Measurements from ENCODE around the gene NR2F1. TPM values are rescaled to one million over a fixed set of nuclear protein-coding genes. Genes with fewer than 3 reads are reported as not detected.
A peak's percentile ranks its signal among the peaks of the same experiment; 100 is the strongest.

Gene NR2F1
- total RNA-seq, 1 experiment from 2014 or later = not detected

- Histone ChIP-seq H3T11ph (ENCODE audit: low read length) (no peak overlapping the region), H3K79me1 (ENCODE audit: insufficient read depth, low read depth, low read length, poor library complexity, severe bottlenecking) (no peaks in the 10 kb centered on the region), H2BK20ac (ENCODE audit: low read depth, low read length, poor library complexity, severe bottlenecking) (no peak overlapping the region), H3K4me1 (ENCODE audit: insufficient read depth, low read length) (peaks cover 2% of the 10 kb centered on the region; the same call in 1 of the 2 replicates), H3K56ac (ENCODE audit: insufficient read length, low read depth, low read length) (no peak overlapping the region), H3K9ac (ENCODE audit: extremely low read depth, insufficient read length, low read length) (no peak overlapping the region), H2BK15ac (ENCODE audit: low read depth, low read length) (no peak overlapping the region), H3K14ac (ENCODE audit: insufficient read depth, low read length) (no peak overlapping the region), H3K27me3 (ENCODE audit: insufficient read depth, low read length) (peaks cover 69% of the 10 kb centered on the region), H2AFZ (ENCODE audit: low read length) (no peak overlapping the region), H3K23me2 (ENCODE audit: insufficient read length, low read depth, low read length, poor library complexity, severe bottlenecking) (no peaks in the 10 kb centered on the region), H4K20me1 (ENCODE audit: control insufficient read depth, insufficient read depth, insufficient read length) (no peaks in the 10 kb centered on the region), H3K9me3 (ENCODE audit: control insufficient read depth, low read depth, low read length) (no peaks in the 10 kb centered on the region), H4K91ac (ENCODE audit: insufficient read length, low read depth, low read length) (no peak overlapping the region), H2BK12ac (ENCODE audit: insufficient read length, low read depth, low read length) (no peak overlapping the region), H4K5ac (ENCODE audit: insufficient read length, low read depth, low read length) (no peak overlapping the region), H2BK120ac (ENCODE audit: low read depth, low read length, poor library complexity, severe bottlenecking) (no peak overlapping the region), H3K4ac (ENCODE audit: low read depth, low read length) (no peak overlapping the region), H3K23ac (ENCODE audit: insufficient read length, low read depth, low read length) (no peak overlapping the region), H3K27ac (ENCODE audit: insufficient read length, low read depth, low read length) (no peak overlapping the region), H2BK5ac (ENCODE audit: insufficient read length, low read length) (no peak overlapping the region), H3K18ac (ENCODE audit: insufficient read length, low read depth, low read length) (no peak overlapping the region), H3K4me2 (ENCODE audit: insufficient read depth, insufficient read length, low read length) (peak overlapping the region; percentile 14), H3K79me2 (ENCODE audit: insufficient read depth, low read length) (no peaks in the 10 kb centered on the region), H2AK5ac (ENCODE audit: insufficient read length, low read length) (no peak overlapping the region), H4K8ac (replicated peaks; ENCODE audit: insufficient read length, low read depth, low read length) (no peak overlapping the region)
- TF ChIP-seq, protein P1, sequence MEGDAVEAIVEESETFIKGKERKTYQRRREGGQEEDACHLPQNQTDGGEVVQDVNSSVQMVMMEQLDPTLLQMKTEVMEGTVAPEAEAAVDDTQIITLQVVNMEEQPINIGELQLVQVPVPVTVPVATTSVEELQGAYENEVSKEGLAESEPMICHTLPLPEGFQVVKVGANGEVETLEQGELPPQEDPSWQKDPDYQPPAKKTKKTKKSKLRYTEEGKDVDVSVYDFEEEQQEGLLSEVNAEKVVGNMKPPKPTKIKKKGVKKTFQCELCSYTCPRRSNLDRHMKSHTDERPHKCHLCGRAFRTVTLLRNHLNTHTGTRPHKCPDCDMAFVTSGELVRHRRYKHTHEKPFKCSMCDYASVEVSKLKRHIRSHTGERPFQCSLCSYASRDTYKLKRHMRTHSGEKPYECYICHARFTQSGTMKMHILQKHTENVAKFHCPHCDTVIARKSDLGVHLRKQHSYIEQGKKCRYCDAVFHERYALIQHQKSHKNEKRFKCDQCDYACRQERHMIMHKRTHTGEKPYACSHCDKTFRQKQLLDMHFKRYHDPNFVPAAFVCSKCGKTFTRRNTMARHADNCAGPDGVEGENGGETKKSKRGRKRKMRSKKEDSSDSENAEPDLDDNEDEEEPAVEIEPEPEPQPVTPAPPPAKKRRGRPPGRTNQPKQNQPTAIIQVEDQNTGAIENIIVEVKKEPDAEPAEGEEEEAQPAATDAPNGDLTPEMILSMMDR (conservative IDR thresholded peaks at IDR 0.05) = no peak
- no peak for DNase-seq
- Mint-ChIP-seq H3K36me3 (ENCODE audit: insufficient read depth in 1 of 3, low read depth in 3 of 3) (peaks cover 0 to 2% (median 0%) of the 10 kb centered on the region in 3 experiments; a peak in 1 of 7 replicates), H3K4me3 (peak overlapping the region in 1 of 2 experiments; percentile 84; a peak in 3 of 5 replicates), H3K27me3 (ENCODE audit: low read depth) (peaks cover 38% of the 10 kb centered on the region), H3K27ac (no peak overlapping the region), H3K9me3 (peaks cover 2 to 13% of the 10 kb centered on the region in 2 experiments; a peak in 3 of 5 replicates), H3K4me1 (peaks cover 11 to 23% of the 10 kb centered on the region in 2 experiments)
- WGBS (ENCODE audit: extremely low coverage, insufficient read length, low lambda C conversion rate) = no CpG with 5 or more reads among the region's 13 CpGs
Observed at GRCh38 chr5:93585767-93586385, 2.9 kb downstream of the NR2F1 start.
